Erythroblast (primary cell): Measurements from ENCODE around the gene THYN1.

Experiments used
- GATA1 ChIP-seq: IDR thresholded peaks from 2 replicates; pipeline ENCODE4 v1.6.1; 2011; ENCODE audit warnings: low read depth, mild to moderate bottlenecking, control low read depth, low read length, moderate library complexity
- POLR2A ChIP-seq: IDR thresholded peaks from 2 replicates; pipeline ENCODE4 v1.6.1; 2011; ENCODE audit warnings: mild to moderate bottlenecking, low read length

DNA sequence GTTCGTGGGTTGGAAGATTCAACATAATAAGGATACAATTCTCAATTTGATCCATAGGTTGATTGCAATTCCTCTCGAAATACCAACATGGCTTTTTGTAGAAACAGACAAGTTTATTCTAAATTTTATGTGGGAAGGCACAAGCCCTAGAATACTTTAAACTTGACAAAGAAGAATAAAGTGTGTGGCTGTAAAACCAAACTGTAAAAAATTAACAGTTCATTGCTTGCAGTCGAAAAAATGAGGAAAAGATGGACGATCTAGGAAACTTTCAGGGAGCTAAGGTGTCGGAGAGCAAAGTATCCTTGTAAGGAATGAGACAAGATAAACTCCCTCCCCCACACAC, 22.0 kb upstream of the THYN1 start:
- TF ChIP-seq POLR2A (no peak), GATA1 (no peak)
